ENCODE measurements around the gene RSPH3. TPM values are rescaled to one million over a fixed set of nuclear protein-coding genes. Genes with fewer than 3 reads are reported as not detected.
"Not testable (repeated sequence)": the region's sequence is repeated elsewhere in the genome, so short reads cannot be mapped to it uniquely, and the experiment has no call there.

RSPH3 gene
- total RNA-seq, 1 donor, result 3.5 TPM

DNA sequence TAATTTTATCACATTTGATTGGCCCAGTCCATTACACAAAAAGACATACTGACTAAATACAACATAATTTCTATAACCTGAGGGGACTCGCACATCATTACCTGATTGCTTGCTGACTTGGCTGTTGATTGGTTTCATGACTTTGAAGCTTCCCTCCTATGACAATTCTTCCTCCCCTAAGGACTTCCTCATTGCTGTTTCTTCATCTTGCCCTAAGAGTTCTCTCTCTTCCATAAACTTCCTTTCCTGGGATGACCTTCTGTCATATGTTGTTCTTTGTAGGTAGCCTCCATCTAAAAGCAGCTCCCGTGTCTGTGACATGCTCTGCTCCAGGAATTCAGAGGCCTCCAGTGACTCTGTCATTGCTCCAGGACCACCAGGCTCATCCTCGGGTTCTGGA, 22.6 kb downstream of the RSPH3 start:
- no peak for DNase-seq (ENCODE audit: low read depth in 2 of 3, low spot score in 2 of 3)

DNA sequence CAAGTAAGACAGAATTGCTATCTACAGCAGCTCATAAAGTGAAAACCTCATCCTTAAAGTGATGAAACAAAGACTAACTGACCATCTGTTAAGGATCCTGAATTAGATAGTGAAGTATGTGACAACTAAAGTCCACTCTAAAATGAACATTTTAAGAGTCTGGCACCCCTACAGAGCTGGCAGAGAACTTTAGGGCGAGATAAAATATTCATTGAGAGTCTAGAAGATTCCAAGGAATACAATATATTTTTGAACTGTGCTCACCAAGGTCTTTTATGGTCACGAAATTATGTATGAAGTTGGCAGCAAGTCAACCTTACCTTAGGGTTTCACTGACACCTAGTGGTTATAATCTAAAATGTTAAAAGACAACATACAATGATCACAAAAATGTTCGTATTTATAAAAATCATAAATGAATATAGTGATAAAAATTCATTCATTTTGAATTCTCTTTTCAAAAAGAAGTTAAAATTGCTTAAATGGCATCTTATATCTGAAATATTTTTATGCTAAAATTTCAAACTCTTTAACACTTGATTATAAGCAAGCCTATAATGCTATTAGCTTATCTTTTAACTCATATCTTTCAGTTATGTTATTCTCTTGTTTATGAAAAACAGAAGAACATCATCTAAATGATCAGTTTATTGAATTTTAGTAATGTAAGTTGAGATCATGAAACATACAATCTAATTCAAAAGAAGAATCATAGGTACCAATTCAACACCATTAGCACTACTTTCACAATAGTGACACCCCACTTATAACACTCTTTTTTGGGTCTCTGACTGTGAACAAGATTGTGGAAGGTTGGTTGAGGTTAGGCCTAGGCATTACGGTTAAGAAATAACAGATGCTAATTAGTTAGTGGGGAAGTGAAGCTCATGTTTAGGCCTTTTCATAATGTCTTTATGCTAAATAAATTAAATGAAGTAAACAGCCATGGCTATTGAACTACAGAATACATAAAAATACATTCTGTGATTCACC, 27.5 kb downstream of the RSPH3 start:
- peak; percentile 23 to 84 (median 52) for DNase-seq (ENCODE audit: low read depth in 2 of 3, low spot score in 2 of 3)

DNA sequence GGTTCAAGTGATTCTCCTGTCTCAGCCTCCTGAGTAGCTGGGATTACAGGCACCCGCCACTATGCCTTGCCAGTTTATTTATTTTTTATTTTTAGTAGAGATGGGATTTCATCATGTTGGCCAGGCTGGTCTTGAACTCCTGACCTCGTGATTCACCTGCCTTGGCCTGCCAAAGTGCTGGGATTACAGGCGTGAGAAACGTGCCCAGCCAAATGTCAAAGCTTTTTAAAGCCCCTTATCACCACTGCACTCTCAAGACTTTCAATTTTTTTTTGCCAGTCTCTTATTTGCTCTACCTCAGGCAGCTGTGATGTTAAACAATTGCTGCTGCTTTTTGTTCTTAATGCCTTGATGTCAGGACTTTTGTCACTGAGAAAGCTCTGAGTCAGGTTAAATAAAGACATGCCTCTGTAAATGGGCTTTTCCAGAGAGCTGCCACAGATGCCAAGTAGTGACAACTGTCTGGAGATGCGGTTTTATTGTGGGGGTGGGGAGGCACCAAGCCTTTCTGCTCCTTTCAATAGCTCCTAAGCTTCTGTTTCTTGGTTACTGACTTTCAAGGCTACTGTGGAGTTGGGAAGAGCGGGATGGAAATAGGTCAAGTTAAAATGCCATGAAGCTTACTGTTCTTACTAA, 29.2 kb downstream of the RSPH3 start:
- DNase-seq (ENCODE audit: low read depth in 2 of 3, low spot score in 2 of 3), result no peak

DNA sequence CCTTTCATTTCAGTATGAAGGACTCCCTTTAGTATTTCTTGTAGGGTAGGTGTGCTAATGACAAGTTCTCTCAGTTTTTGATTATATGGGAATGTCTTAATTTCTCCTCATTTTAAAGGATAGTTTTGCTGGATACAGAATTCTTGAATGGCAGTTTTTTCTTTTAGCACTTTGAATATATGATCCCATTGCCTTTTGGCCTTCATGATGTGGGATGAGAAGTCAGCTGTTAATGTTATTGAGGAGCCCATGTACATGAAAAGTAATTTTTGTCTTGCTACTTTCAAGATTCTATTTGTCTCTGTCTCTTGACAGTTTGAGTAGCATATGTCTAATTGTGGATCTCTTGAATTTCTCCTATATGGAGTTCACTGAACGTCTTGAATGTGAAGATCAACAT, 30.9 kb downstream of the RSPH3 start:
- peak in 1 of 3 donors; percentile 10 for DNase-seq (ENCODE audit: low read depth in 2 of 3, low spot score in 2 of 3)

DNA sequence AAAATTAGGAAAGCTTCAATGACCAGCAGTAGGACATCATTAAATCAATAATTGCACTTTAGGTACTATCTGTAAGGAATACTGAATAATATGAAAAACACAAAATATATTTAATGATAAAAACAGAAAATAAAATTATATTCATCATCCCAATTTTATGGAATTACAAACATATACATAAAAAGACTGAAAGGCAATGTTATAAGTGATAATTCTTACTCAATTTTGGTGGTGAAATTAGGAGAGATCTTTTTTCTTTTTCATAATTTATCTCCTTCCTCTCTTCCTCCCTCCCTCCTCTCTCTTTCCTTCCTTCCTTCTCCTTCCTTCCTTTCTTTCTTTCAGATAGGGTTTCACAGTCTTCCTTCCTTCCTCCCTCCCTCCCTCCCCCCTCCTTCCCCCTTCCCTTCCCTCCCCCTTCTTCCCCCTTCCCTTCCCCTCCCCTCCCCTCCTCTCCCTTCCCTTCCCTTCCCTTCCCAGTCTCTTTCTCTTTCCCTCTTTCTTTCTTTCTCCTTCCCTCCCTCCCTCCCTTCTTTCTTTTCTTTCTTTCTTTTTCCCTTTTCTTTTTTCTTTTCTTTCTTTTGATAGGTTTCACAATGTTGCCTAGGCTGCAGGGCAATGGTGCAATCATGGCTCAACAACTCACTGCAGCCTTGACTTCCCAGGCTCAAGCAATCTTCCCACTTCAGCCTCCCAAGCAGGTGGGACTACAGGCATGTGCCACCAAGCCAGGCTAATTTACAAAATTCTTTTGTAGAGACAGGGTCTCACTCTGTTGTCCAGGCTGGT, 36.8 kb downstream of the RSPH3 start:
- no peak for DNase-seq (ENCODE audit: low read depth in 2 of 3, low spot score in 2 of 3)

DNA sequence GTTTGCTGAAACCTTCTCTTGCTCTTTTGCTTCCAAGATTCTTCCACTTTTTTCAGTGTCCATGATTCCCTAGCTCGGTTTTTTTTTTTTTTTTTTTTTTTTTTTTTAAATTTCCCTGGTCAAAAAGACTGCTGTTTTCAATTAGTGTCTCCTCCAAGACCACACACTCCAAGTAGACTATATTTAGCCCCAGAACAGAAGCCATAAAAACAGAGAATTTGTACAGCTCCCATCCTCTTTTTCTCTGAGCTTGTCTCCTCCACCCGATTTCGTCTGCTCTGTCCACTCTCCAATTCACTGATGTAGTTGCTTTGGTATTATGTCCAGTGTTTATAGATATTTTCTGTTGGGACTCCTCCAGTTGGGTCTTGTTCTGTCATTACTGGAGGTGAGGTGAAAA, 37.6 kb downstream of the RSPH3 start:
- DNase-seq (ENCODE audit: low read depth in 2 of 3, low spot score in 2 of 3), result no peak

DNA sequence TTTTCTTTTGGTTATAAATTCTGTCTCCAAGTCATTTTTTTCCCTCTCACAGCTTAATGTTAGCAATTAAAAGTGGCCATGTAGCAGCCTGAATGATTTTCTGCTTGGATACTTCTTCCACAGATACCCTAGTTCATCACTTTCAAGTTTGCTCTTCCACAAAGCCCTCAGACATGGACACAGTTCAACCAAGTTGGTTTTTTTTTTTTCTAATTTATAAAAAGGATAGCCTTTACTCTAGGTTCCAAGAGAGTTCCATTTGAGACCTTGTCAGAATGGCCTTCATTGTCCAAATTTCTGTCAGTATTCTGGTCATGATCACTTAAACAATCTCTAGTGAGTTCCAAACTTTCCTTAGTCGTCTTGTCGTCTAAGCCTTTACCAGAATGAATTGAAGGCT, 40.0 kb downstream of the RSPH3 start:
- no peak for DNase-seq (ENCODE audit: low read depth in 2 of 3, low spot score in 2 of 3)

DNA sequence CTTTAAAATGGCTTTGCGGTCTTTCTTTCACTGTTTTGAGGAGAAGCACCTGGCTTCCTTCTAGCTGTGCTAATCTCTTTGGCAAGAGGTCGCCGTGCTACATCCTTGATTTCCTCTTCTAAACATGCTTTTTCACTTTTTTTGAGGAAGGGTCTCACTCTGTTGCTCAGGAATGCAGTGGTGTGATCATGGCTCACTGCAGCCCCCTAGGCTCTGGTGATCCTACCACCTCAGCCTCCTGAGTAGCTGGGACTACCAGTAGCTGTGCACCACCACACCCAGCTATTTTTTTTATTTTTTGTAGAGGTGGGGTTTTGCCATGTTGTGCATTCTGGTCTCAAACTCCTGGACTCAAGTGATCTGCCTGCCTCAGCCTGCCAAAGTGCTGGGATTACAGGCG, 40.5 kb downstream of the RSPH3 start:
- DNase-seq (ENCODE audit: low read depth in 2 of 3, low spot score in 2 of 3), result no peak

DNA sequence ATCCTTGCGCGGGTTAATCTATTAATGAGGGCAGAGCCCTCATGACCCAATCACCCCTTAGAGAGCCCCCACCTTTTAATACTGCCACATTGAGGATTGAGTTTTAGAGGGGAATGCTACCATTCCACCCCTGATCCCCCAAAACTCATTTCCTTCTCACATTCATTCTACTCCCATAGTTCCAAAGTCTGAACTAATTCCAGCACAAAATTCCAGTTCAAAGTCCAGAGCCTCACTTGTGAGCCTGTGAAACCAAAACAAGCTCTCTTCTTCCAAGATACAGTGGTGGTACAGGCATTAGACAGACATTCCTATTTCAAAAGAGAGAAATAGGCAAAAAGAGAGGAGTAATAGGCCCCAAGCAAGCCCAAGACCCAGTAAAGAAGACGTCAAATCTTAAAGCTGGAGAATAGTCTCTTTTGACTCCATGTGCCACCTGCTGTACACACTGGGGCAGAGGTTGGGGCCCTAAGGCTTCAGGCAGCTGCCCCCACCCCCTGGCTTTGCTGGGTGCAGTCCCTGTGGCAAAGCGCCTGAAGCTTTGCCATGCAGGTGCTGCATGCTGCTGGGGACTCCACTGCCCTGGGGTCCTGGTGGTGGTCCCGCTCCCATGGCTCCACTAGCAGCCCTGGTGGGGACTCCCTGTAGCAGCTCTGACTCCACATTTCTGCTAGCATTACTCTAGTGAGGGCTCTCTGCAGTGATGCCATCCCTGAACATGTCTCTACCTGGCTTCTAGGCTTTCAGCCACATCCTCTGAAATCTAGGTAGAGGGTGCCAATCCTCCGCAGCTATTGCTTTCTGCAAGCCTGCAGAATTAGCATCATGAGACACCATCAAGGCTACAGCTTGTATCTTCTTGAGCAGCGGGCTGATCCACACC, 41.3 kb downstream of the RSPH3 start:
- no peak for DNase-seq (ENCODE audit: low read depth in 2 of 3, low spot score in 2 of 3)

DNA sequence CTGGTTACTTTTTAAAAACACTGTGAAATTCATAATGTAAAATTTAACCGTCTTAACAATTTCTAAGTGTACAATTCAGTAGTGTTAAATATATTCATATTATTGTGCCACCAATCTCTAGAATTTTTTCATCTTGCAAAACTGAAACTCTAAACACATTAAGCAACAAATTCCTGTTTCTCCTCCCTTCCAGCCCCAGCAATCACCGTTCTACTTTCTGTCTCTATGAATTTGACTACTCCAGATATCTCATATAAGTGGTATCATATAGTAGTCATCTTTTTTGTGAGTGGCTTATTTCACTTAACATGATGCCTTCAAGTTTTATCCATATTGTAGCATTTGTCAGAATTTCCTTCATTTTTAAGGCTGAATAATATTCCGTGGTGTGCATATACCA, 44.7 kb downstream of the RSPH3 start:
- peak in 1 of 3 donors; percentile 19 for DNase-seq (ENCODE audit: low read depth in 2 of 3, low spot score in 2 of 3)

DNA sequence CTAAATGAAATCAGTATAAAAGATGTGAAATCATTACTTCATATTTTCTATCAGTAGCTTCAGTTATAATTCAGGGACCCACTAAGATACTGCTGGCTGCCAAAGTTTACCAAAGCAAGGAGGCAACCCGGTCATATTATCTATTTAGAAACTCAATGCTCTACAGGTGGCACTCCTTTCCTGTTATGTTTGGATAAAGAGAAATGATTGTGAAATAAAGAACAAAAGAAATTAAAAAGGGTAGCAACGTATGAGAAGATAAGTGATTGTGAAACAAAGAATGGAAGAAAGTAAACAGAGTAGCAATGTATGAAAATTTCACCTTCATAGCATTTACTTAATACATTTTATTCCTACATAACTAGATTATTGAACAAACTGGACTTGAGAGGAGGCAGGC, 45.2 kb downstream of the RSPH3 start:
- no peak for DNase-seq (ENCODE audit: low read depth in 2 of 3, low spot score in 2 of 3)

DNA sequence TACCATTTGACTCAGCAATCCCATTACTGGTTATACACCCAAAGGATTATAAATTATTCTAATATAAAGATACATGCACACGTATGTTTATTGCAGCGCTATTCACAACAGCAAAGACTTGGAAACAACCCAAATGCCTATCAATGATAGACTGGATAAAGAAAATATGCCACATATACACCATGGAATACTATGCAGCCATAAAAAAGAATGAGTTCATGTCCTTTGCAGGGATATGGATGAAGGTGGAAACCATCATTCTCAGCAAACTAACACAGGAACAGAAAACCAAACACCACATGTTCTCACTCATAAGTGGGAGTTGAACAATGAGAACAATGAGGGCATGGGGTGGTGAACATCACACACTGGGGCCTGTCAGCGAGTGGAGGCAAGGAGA, 48.0 kb downstream of the RSPH3 start:
- not testable (repeated sequence) for DNase-seq (ENCODE audit: low read depth in 2 of 3, low spot score in 2 of 3)

DNA sequence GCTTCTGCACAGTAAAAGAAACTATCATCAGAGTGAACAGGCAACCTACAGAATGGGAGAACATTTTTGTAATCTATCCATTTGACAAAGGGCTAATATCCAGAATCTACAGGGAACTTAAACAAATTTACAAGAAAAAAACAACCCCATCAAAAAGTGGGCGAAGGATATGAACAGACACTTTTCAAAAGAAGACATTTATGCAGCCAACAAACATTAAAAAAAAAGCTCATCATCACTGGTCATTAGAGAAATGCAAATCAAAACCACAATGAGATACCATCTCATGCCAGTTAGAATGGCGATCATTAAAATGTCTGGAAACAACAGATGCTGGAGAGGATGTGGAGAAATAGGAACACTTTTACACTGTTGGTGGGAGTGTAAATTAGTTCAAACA, 48.4 kb downstream of the RSPH3 start:
- not testable (repeated sequence) for DNase-seq (ENCODE audit: low read depth in 2 of 3, low spot score in 2 of 3)

DNA sequence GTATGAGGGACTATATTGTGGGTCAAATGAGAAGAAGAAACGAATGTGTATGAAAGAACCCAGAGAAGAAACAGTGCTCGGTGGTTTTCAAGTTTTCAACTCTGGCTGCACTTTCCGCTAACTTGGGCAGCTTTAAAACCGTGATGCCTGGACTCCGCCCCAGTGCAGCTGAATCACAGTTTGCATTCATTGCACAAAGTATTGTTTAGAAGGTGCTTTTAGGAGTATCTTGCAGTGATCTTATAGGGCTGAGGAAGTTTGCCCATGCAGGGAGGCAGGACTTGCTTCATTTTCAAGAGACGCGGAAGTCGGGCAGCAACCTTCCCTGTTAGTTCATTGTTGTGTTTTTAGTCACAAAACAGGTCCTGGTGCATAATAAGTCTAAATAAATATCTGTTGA, 52.7 kb downstream of the RSPH3 start:
- no peak for DNase-seq (ENCODE audit: low read depth in 2 of 3, low spot score in 2 of 3)

DNA sequence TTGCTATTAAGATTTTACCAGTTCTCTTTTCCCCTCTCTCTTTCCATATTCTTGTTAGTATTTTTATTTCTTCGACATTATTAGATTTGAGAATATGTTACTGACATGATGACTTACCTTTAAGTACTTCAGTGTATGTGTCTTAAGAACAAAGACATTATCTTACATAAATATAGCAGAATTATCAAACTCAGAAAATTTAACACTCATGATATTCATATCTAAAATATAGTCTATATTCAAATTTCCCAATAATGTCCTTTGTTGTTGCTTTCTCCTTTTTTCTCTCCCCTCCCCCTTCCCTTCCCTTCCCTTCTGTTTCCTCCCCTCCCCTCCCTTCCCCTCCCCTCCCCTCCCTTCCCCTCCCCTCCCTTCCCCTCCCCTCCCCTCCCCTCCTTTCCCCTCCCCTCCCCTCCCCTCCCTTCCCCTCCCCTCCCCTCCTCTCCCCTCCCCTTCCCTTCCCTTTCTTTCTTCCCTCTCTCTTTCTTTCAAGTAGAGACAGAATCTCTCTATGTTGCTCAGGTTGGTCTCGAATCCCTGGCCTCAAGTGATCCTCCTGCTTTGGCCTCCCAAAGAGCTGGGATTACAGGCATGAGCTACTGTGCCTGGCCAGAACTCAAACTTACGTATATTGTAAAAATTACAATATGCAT, 56.5 kb downstream of the RSPH3 start:
- DNase-seq (ENCODE audit: low read depth in 2 of 3, low spot score in 2 of 3), result no peak

DNA sequence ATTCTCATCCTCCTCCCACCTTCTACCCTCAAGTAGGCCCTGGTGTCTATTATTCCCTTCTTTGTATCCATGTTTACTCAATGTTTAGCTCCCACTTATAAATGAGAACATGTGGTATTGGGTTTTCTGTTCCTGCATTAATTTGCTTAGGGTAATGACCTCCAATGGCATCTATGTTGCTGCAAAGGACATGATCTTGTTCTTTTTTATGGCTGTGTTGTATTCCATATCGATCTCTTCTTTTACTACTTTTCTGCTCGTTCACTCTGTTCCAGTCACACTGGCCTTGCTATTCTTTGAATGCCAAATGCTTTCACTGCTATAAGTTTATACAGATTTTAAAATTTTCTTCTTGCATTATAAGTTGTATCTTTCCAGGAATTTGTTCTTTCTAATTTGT, 57.7 kb downstream of the RSPH3 start:
- DNase-seq (ENCODE audit: low read depth in 2 of 3, low spot score in 2 of 3), result no peak

DNA sequence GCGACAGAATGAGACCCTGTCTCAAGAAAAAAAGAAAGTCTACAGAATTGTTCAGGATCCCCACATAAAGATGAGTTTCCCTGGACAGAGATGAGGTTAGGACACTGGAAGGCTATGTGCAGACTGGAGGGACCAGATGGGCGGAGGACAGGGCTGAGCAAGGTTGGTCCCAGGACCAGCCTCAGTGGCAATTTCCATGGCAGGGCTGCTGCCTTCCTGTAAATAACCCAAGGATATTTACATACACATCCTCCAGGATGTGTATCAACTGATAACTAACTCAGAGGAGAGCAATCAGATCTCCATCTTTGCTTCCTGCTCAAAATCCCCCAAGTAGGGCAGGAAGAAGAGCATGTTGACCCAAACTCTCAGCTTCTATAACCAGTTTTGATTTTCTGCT, 58.8 kb downstream of the RSPH3 start:
- no peak for DNase-seq (ENCODE audit: low read depth in 2 of 3, low spot score in 2 of 3)

DNA sequence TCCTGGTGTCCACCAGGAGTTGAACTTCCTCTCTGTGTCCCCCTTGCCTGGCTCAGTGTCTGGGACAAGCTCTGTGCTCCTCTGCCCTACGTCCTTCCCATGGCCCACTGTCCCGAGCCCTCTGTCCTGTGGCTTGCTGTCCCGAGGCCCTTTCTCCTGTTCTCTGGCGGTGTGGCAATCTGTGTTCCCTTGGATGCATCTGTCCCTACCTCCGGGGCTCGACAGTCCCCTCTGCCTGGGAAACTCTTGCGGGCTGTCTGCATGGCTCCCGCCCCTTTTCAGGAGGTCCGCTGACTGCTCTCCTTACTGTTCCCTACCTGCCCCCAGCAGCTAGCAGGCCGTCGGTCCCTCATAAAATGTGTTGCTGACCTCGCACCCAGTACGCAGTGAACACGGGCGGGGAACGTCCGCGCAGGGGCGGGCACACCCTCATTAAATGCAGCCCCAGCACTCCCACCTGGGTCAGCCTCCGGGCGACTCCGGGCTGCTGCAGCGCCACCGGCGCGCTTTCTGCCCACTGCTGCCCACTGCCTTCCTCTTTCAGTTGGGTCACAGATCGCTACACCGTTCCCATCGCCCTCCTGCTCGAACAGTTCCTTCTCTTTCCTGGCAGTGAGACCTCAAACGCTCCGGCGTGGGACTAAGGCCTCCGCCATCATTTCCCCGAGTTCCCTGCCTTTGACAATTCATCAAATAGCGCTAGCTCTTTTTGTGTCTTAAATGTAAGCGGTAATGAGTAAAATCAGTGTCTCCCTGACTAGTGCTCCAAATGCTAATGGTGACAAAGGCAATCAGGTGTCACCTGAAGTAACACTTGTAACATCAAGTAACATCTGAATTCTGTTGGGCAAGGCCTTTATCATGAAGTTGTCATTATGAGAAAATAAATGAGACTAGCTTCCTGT, 60.5 kb downstream of the RSPH3 start:
- DNase-seq (ENCODE audit: low read depth in 2 of 3, low spot score in 2 of 3), result peak in 2 of 3 donors; percentile 18 to 38

DNA sequence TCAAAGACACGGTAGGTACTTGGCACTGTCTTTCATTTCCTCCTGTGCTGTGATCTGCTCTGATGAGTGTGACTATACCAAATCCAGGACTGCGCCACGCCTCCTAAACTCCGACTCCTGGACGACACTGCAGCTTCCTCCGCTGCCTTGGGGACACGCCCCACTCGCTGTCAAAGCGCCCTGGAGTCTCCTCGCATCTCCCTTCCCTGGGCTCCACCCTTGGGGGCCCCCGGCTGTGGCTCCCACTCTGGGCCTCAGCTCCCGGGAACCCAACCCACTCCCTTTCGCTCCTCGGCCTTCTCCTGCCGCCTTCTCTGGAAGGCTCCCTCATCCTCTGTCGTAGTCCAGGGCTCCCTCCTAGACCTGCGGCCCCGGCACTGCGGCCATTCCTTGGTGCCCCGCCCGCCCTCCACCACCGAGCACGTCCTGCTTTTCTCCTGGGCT, 61.2 kb downstream of the RSPH3 start:
- DNase-seq (ENCODE audit: low read depth in 2 of 3, low spot score in 2 of 3), result no peak
